ENCODE data around the gene CCDC27.

DNA sequence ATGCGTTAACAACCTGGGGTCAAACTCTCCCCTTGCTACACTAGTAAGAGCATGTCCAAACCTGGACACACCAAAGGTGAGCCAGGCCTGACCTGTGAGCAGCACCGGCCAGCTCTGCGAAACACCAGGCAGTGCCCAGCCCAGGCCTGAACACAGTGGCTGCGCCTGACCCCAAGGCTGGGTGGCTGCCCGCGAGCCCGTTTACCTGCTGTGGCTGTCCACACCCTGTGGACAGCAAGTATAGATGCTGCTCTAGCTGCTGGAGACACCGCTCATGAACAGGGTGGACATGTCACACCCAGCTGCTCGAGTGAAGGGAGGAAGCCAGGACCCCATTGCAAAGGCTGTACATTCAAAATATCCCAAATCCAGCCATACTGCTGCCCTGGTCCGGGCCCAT, 7.6 kb upstream of the CCDC27 start:
- no peak for TF ChIP-seq POLR2A (IDR thresholded peaks at IDR 0.05; ENCODE audit: low read length)
- no peak for TF ChIP-seq GATA1 (IDR thresholded peaks at IDR 0.05; ENCODE audit: low read depth, low read length)
